ENCODE measurements around the gene ZDHHC11. TPM values are rescaled to one million over a fixed set of nuclear protein-coding genes. Genes with fewer than 3 reads are reported as not detected.
A peak's percentile ranks its signal among the peaks of the same experiment; 100 is the strongest.
"Not testable (repeated sequence)": the region's sequence is repeated elsewhere in the genome, so short reads cannot be mapped to it uniquely, and the experiment has no call there.

ZDHHC11 gene
- total and polyA plus RNA-seq, 5 experiments from 2014 or later, result 9.8 to 16.4 TPM; not detected in 3

GRCh38 chr5:753567-754142 is 97.1 kb downstream of the ZDHHC11 start:
- H3K36me3 Mint-ChIP-seq, H3K4me3 Mint-ChIP-seq, H3K9me3 Mint-ChIP-seq, H3K27ac Mint-ChIP-seq, POLR2A ChIA-PET, DNase-seq, H3K27me3 Mint-ChIP-seq, ATAC-seq, H3K4me1 Mint-ChIP-seq: not testable (repeated sequence)

DNA sequence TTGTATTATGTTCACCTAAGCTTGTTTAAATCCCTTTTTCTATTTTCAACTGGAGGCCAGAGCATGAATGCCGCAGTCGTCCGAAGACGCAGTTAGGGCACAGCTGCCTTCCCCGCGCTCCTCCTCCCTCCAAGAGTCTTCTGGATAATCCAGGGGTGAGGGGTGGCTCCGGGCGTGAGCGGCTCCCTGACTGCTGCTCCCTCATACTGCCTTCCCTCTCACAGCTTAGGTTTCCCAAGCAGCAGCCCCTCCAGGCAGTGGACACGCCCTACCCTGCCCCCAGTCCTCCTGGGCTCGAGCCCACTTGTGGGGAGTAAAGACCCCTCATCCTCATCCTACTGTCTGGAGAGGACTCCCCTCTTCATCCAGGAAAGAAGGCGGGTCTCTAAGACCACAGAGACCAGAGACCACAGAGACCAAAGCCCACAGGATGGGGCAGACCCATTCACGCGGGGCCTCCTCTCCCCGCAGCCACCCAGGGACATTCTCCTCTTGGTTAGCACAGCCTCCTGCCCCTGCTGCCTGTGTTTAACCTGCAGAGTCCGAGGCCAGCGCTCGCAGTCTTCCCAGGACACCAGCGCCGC is 98.2 kb downstream of the ZDHHC11 start:
- H3K27me3 Mint-ChIP-seq, H3K27ac Mint-ChIP-seq, DNase-seq, H3K36me3 Mint-ChIP-seq, H3K4me1 Mint-ChIP-seq, H3K9me3 Mint-ChIP-seq, POLR2A ChIA-PET, ATAC-seq: not testable (repeated sequence)
- H3K4me3 Mint-ChIP-seq, result peak overlapping the region in 1 of 10 donors; percentile 24

- H3K4me1 Mint-ChIP-seq, H3K27ac Mint-ChIP-seq, H3K36me3 Mint-ChIP-seq, H3K4me3 Mint-ChIP-seq, DNase-seq, H3K9me3 Mint-ChIP-seq, ATAC-seq, H3K27me3 Mint-ChIP-seq, POLR2A ChIA-PET: not testable (repeated sequence)
Observed at GRCh38 chr5:751992-752391, 98.8 kb downstream of the ZDHHC11 start.

- Mint-ChIP-seq H3K4me1 (peaks cover 0 to 3% (median 0%) of the 10 kb centered on the region in 4 donors), H3K36me3 (no peaks in the 10 kb centered on the region), H3K27me3 (no peaks in the 10 kb centered on the region), H3K27ac (no peak overlapping the region), H3K4me3 (no peak overlapping the region), H3K9me3 (no peaks in the 10 kb centered on the region)
- no peak for ATAC-seq
- DNase-seq, result no peak
- POLR2A ChIA-PET, result no interaction called here
Observed at GRCh38 chr5:751496-751895, 99.3 kb downstream of the ZDHHC11 start.

DNA sequence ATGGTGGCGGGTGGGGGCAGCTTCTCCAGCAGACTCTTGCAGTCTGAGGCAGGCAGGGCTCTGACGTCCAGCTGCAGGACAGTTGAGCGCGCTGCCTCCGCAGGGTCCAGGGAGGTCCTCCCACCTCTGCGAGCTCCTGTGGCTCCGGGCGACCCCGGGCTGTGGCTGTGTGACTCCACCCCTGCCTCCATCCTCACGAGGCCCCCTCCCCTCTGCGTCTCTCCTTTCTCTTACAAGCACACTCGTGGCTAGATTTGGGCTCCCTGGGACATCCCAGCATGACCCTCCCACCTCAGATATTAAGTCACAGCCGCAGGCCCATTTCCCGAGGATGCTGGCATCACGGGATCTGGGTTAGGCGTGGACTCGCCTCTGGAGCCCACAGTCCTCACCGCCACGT is 100.6 kb downstream of the ZDHHC11 start:
- H3K27ac Mint-ChIP-seq, H3K4me3 Mint-ChIP-seq, H3K9me3 Mint-ChIP-seq, H3K27me3 Mint-ChIP-seq, DNase-seq, H3K36me3 Mint-ChIP-seq, POLR2A ChIA-PET, ATAC-seq, H3K4me1 Mint-ChIP-seq: not testable (repeated sequence)

DNA sequence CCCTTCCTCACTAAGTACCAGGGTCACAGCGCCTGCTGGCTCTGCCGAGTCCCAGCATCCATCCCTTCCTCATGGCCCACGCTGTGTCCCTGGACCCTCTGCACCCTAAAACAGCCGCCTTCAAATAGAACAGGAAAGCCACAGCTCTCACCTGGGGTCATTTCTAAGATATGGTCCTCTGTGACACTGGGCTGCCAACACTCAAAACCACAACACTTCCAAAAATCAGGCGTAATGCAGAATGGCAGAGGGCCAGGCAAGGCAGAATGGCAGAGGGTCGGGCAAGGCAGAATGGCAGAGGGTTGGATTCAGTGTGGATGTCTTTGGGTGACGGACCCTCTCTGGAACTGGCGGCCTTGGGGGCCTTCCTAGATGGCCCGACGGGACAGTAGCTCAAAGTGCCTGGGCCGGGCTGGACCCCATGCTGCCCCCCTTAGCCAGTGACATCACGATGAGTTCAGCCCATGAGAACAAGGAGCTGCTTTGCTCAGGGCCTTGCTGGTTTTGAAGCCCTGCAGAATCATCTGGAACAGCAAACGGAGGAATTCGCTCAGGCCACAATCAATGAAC is 101.6 kb downstream of the ZDHHC11 start:
- Mint-ChIP-seq H3K36me3 (no peaks in the 10 kb centered on the region), H3K27me3 (peaks cover 0 to 3% (median 0%) of the 10 kb centered on the region in 5 donors), H3K4me3 (no peak overlapping the region), H3K9me3 (no peaks in the 10 kb centered on the region), H3K27ac (no peak overlapping the region), H3K4me1 (peaks cover 0 to 2% (median 0%) of the 10 kb centered on the region in 4 donors)
- POLR2A ChIA-PET, result no interaction called here
- ATAC-seq (no peak), DNase-seq (no peak)

DNA sequence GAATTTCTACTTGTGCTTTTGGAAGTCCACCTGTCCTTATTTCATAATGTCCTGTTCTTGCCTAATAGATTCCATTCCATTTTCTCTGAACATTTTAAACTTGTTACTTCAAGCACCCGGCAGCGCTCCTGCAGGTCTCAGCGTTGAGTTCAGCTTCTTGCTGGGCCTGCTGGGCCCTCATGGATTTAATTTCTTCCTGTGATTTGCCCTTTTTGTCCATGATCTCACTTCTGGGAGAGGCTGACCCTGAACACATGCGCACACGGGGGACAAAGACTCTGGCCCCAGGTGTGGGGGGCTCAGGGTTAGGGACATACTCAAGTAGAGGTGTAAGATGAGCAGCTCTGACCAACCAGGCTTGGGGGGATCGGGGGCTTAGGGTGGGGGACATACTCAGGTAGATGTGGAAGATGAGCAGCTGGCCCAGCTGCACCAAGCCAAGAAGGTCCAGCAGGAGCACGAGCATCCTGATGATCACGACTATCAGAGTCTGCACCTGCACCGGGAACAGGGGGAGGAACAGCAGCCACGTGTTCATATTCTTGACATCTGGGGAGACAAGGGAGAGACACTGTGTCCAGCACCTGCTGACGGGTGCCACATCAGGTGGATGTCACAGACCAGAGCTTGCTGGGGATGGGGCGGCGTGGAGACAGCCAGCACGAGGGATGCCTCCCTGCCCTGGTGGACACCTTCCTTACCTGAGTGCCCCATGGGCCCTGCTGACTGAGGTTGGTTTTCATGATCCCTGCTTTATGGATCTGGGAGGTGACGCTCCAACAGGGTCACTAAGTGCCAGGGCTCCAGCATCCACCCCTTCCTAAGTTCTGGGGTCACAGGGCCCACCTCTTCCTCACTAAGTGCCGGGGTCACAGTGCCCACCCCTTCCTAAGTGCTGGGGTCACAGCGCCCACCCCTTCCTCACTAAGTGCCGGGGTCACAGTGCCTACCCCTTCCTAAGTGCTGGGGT is 102.5 kb downstream of the ZDHHC11 start:
- H3K36me3 Mint-ChIP-seq, H3K4me1 Mint-ChIP-seq, ATAC-seq, POLR2A ChIA-PET, DNase-seq, H3K4me3 Mint-ChIP-seq, H3K9me3 Mint-ChIP-seq, H3K27me3 Mint-ChIP-seq, H3K27ac Mint-ChIP-seq: not testable (repeated sequence)

DNA sequence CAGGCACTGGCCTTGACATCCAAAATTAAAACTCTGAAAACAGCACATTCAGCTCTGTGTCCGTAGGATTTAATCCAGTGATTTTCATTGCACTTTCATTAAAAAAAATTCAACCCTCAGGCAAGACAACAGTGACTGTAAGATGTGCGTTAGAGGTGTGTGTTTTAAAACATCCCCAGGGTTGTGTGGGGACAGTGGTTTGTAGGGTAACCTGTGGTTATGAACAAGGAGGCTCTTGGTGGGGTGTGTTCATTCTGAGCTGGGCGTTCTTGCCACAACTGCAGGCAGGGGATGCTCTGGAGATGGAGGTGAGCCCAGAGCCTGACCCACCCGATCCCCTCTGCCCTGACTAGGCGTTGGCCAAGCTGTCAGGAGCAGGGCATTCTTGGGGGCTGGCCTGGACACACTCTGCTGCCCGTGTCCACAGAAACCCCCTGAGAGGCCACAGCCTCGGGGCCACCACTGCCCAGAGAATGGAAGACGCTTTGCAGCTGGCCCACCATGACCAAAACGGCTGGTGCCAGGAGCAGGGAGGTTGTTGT is 103.4 kb downstream of the ZDHHC11 start:
- ATAC-seq, H3K27me3 Mint-ChIP-seq, H3K4me3 Mint-ChIP-seq, H3K9me3 Mint-ChIP-seq, DNase-seq, POLR2A ChIA-PET, H3K36me3 Mint-ChIP-seq, H3K27ac Mint-ChIP-seq, H3K4me1 Mint-ChIP-seq: not testable (repeated sequence)

- no peak overlapping the region for H3K27ac Mint-ChIP-seq
- DNase-seq, result no peak
- H3K9me3 Mint-ChIP-seq, result no peaks in the 10 kb centered on the region
- no peak for ATAC-seq
- H3K27me3 Mint-ChIP-seq, result peaks cover 0 to 3% (median 0%) of the 10 kb centered on the region in 5 donors
- no peaks in the 10 kb centered on the region for H3K4me1 Mint-ChIP-seq
- POLR2A ChIA-PET, result no interaction called here
- no peak overlapping the region for H3K4me3 Mint-ChIP-seq
- H3K36me3 Mint-ChIP-seq, result no peaks in the 10 kb centered on the region
Observed at GRCh38 chr5:746258-746761, 104.5 kb downstream of the ZDHHC11 start.

Other genes with a start within 250 kb of the ZDHHC11 start
- 10 to 100 TPM; 27.5 to 28.8 TPM for gene CEP72, start 238.6 kb downstream of the ZDHHC11 start, total RNA-seq
- gene CEP72, start 238.6 kb downstream of the ZDHHC11 start, polyA plus RNA-seq, result 1 to 10 TPM; 2.8 to 6.4 (median 4.1) TPM
- gene TPPP, start 157.6 kb downstream of the ZDHHC11 start, total RNA-seq, result under 1 TPM; 0.16 to 0.25 TPM
- gene TPPP, start 157.6 kb downstream of the ZDHHC11 start, polyA plus RNA-seq, result under 1 TPM in 1 of 3 donors, not detected in 2; 0.49 TPM
- gene ZDHHC11B, start 66.3 kb downstream of the ZDHHC11 start, total RNA-seq, result 1 to 10 TPM; 1.1 to 2.3 TPM
- not detected for gene ZDHHC11B, start 66.3 kb downstream of the ZDHHC11 start, polyA plus RNA-seq
- 10 to 100 TPM; 77.9 to 79.4 TPM for gene BRD9, start 41.8 kb upstream of the ZDHHC11 start, total RNA-seq
- 10 to 100 TPM; 10.4 to 15.4 (median 11.5) TPM for gene BRD9, start 41.8 kb upstream of the ZDHHC11 start, polyA plus RNA-seq
- under 1 TPM; 0.55 to 0.60 TPM for gene TRIP13, start 41.9 kb upstream of the ZDHHC11 start, total RNA-seq
- 1 to 10 TPM in 2 of 3 donors, under 1 TPM in 1; 0.75 to 1.5 (median 1.1) TPM for gene TRIP13, start 41.9 kb upstream of the ZDHHC11 start, polyA plus RNA-seq
- gene NKD2, start 157.8 kb upstream of the ZDHHC11 start, total RNA-seq, result not detected
- under 1 TPM in 1 of 3 donors, not detected in 2; 0.14 TPM for gene NKD2, start 157.8 kb upstream of the ZDHHC11 start, polyA plus RNA-seq